RPMI7951 (cell line): ENCODE results near the gene PROB1. TPM values are rescaled to one million over a fixed set of nuclear protein-coding genes. Genes with fewer than 3 reads are reported as not detected.
"Not testable (repeated sequence)": the region's sequence is repeated elsewhere in the genome, so short reads cannot be mapped to it uniquely, and the experiment has no call there.

Experiments
- DNase-seq: peaks from one replicate; pipeline ENCODE4 v3.0.0-alpha.2; 2012; ENCODE audit warnings: low read depth
- total RNA-seq: library from RNA; depleted of rRNA; stranded (reverse); fragments of >200 nt; shearing (Covaris generic); gene quantifications from 2 replicates; pipeline ENCODE4 v1.2.3, GENCODE V29; 2014

PROB1 gene
- total RNA-seq, 1 experiment from 2014 or later: 0.12 TPM

GRCh38 chr5:139393497-139394122, 1.3 kb downstream of the PROB1 start:
- no peak for DNase-seq

- peak; percentile 62 for DNase-seq
These were observed 2.0 kb downstream of the PROB1 start for GRCh38 chr5:139392678-139393496.

- DNase-seq: no peak
These were observed 2.6 kb downstream of the PROB1 start for GRCh38 chr5:139392324-139392677.

GRCh38 chr5:139391570-139392323, 3.2 kb downstream of the PROB1 start:
- peak; percentile 83 for DNase-seq

GRCh38 chr5:139390639-139391569, 4.0 kb downstream of the PROB1 start:
- no peak for DNase-seq

GRCh38 chr5:139389701-139390638, 4.9 kb downstream of the PROB1 start, which contains the start of gene MZB1:
MZB1 (minus strand) TSS chr5:139389913; CDS start chr5:139389856, 57 bp downstream.
- no peak for DNase-seq

- no peak for DNase-seq
These were observed 6.6 kb downstream of the PROB1 start for GRCh38 chr5:139388198-139388821.

GRCh38 chr5:139387611-139388197, 7.2 kb downstream of the PROB1 start:
- DNase-seq: no peak

GRCh38 chr5:139386956-139387355, 7.9 kb downstream of the PROB1 start:
- DNase-seq: not testable (repeated sequence)

GRCh38 chr5:139386050-139386438, 8.9 kb downstream of the PROB1 start:
- no peak for DNase-seq

- DNase-seq: peak; percentile 42
These were observed 9.5 kb downstream of the PROB1 start for GRCh38 chr5:139385061-139386049.

- DNase-seq: no peak
These were observed 10.3 kb downstream of the PROB1 start for GRCh38 chr5:139384591-139385051.

GRCh38 chr5:139383993-139384590, 10.8 kb downstream of the PROB1 start:
- DNase-seq: no peak

GRCh38 chr5:139383275-139383992, 11.5 kb downstream of the PROB1 start, which contains the start of gene SLC23A1:
SLC23A1 (minus strand) TSS chr5:139383297; CDS start chr5:139383253, 44 bp downstream.
- DNase-seq: no peak

GRCh38 chr5:139382807-139383206, 12.1 kb downstream of the PROB1 start:
- DNase-seq: no peak

GRCh38 chr5:139381837-139382761, 12.8 kb downstream of the PROB1 start:
- DNase-seq: no peak
